ENCODE data around the gene WIF1.

GRCh38 chr12:65098364-65098763, 22.7 kb downstream of the WIF1 start:
- TF ChIP-seq, protein P1, sequence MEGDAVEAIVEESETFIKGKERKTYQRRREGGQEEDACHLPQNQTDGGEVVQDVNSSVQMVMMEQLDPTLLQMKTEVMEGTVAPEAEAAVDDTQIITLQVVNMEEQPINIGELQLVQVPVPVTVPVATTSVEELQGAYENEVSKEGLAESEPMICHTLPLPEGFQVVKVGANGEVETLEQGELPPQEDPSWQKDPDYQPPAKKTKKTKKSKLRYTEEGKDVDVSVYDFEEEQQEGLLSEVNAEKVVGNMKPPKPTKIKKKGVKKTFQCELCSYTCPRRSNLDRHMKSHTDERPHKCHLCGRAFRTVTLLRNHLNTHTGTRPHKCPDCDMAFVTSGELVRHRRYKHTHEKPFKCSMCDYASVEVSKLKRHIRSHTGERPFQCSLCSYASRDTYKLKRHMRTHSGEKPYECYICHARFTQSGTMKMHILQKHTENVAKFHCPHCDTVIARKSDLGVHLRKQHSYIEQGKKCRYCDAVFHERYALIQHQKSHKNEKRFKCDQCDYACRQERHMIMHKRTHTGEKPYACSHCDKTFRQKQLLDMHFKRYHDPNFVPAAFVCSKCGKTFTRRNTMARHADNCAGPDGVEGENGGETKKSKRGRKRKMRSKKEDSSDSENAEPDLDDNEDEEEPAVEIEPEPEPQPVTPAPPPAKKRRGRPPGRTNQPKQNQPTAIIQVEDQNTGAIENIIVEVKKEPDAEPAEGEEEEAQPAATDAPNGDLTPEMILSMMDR (IDR thresholded peaks at IDR 0.05) = no peak
- no peak for TF ChIP-seq POLR2A (IDR thresholded peaks at IDR 0.05)
